ENCODE measurements around the gene DBP.

DNA sequence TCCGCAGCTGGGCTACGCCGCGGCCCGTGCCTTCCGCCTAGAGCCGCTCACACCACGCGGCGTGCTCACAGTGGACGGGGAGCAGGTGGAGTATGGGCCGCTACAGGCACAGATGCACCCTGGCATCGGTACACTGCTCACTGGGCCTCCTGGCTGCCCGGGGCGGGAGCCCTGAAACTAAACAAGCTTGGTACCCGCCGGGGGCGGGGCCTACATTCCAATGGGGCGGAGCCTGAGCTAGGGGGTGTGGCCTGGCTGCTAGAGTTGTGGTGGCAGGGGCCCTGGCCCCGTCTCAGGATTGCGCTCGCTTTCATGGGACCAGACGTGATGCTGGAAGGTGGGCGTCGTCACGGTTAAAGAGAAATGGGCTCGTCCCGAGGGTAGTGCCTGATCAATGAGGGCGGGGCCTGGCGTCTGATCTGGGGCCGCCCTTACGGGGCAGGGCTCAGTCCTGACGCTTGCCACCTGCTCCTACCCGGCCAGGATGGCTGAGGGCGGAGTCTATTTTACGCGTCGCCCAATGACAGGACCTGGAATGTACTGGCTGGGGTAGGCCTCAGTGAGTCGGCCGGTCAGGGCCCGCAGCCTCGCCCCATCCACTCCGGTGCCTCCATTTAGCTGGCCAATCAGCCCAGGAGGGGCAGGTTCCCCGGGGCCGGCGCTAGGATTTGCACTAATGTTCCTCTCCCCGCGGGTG is 7.4 kb downstream of the DBP start:
- TF ChIP-seq, protein P1, sequence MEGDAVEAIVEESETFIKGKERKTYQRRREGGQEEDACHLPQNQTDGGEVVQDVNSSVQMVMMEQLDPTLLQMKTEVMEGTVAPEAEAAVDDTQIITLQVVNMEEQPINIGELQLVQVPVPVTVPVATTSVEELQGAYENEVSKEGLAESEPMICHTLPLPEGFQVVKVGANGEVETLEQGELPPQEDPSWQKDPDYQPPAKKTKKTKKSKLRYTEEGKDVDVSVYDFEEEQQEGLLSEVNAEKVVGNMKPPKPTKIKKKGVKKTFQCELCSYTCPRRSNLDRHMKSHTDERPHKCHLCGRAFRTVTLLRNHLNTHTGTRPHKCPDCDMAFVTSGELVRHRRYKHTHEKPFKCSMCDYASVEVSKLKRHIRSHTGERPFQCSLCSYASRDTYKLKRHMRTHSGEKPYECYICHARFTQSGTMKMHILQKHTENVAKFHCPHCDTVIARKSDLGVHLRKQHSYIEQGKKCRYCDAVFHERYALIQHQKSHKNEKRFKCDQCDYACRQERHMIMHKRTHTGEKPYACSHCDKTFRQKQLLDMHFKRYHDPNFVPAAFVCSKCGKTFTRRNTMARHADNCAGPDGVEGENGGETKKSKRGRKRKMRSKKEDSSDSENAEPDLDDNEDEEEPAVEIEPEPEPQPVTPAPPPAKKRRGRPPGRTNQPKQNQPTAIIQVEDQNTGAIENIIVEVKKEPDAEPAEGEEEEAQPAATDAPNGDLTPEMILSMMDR (IDR thresholded peaks at IDR 0.05), result no peak
- TF ChIP-seq POLR2A (IDR thresholded peaks at IDR 0.05) (peak in 1 of 2 donors; percentile 8), EP300 (IDR thresholded peaks at IDR 0.05) (no peak)
